Activated B cell treated with CpG ODN at 0.5 μM for 24 hours (primary cell): Measurements from ENCODE around the gene IL16. TPM values are rescaled to one million over a fixed set of nuclear protein-coding genes. Genes with fewer than 3 reads are reported as not detected.

Source experiments
- ATAC-seq: fragments of 200-7000 bp; cut with Tn5 transposase; one replicate; pipeline ENCODE4 v1.10.0; 2021; ENCODE audit warnings: low read depth, mild to moderate bottlenecking, moderate library complexity
- CTCF ChIA-PET: fragments of 350-600 bp; sonication (Branson Sonifier 250); formaldehyde crosslinking; loops from one replicate; lab custom pipeline; 2021; ENCODE audit warnings: antibody characterized with exemption; lab: Charles Lee
- POLR2A ChIA-PET: fragments of 350-600 bp; sonication (Branson Sonifier 250); formaldehyde crosslinking; loops from one replicate; lab custom pipeline; 2021; ENCODE audit warnings: antibody characterized with exemption; lab: Charles Lee
- DNase-seq: peaks from one replicate; pipeline ENCODE4 v3.0.0; 2022
- H3K27ac Mint-ChIP-seq: one replicate; pipeline ENCODE4 v1.8.0; 2020; ENCODE audit warnings: mixed read lengths
- H3K27me3 Mint-ChIP-seq: one replicate; pipeline ENCODE4 v1.8.0; 2021; ENCODE audit warnings: mixed read lengths
- H3K36me3 Mint-ChIP-seq: one replicate; pipeline ENCODE4 v1.8.0; 2021; ENCODE audit warnings: low read depth, mixed read lengths
- H3K4me1 Mint-ChIP-seq: one replicate; pipeline ENCODE4 v1.8.0; 2021; ENCODE audit warnings: mixed read lengths
- H3K4me3 Mint-ChIP-seq: one replicate; pipeline ENCODE4 v1.8.0; 2020; ENCODE audit warnings: mild to moderate bottlenecking, mixed read lengths
- H3K9me3 Mint-ChIP-seq: one replicate; pipeline ENCODE4 v1.8.0; 2020; ENCODE audit warnings: mixed read lengths
- CTCF ChIP-seq: fragments of 200-600 bp; IDR thresholded peaks from one replicate; pipeline ENCODE4 v1.8.0; 2022; ENCODE audit warnings: antibody characterized with exemption, mild to moderate bottlenecking
- intact Hi-C: fragments of 100-400 bp; cut with micrococcal nuclease; formaldehyde crosslinking; loops from one replicate; pipeline ENCODE4 v1.15.1; 2024
- total RNA-seq: library from RNA; stranded (reverse); gene quantifications from 2 replicates; pipeline ENCODE4 v1.2.3, GENCODE V29; 2022

The IL16 gene
- total RNA-seq, 1 donor from 2014 or later: 206 TPM

GRCh38 chr15:81296186-81296585 is 99.5 kb downstream of the IL16 start:
- peaks cover 76% of the 10 kb centered on the region for H3K36me3 Mint-ChIP-seq

GRCh38 chr15:81296673-81297072 is 100.0 kb downstream of the IL16 start:
- DNase-seq: peak; percentile 56
- H3K4me1 Mint-ChIP-seq: peaks cover 98% of the 10 kb centered on the region
- H3K4me3 Mint-ChIP-seq: peak overlapping the region; percentile 99
- POLR2A ChIA-PET: interaction anchor here (0.6 to 14.9 kb wide), 11 partner anchors 9 to 296 kb away, joined by 3 to 631 read pairs (median 4); partner anchors contain the start of genes STARD5 and TLNRD1
- CTCF ChIA-PET: interaction anchor here (0.8 to 2.0 kb wide), 7 partner anchors 10 to 32 kb away, joined by 3 to 8 read pairs (median 4); no protein-coding TSS in a partner anchor
- ATAC-seq: peak; percentile 32
- TF ChIP-seq CTCF: no peak
- H3K36me3 Mint-ChIP-seq: peaks cover 81% of the 10 kb centered on the region
- peak overlapping the region; percentile 99 for H3K27ac Mint-ChIP-seq
- H3K9me3 Mint-ChIP-seq: no peaks in the 10 kb centered on the region
- no peaks in the 10 kb centered on the region for H3K27me3 Mint-ChIP-seq
- intact Hi-C loops: loop anchor here (1.0 to 10.0 kb wide), 2 partner anchors 10 to 1322 kb away; partner anchors contain the start of gene BCL2A1

More at GRCh38 chr15:81296186-81296585, 99.5 kb downstream of the IL16 start:
- Mint-ChIP-seq H3K9me3 (no peaks in the 10 kb centered on the region), H3K4me1 (peaks cover 98% of the 10 kb centered on the region), H3K4me3 (peak overlapping the region; percentile 99), H3K27ac (peak overlapping the region; percentile 99), H3K27me3 (no peaks in the 10 kb centered on the region)
- ChIA-PET POLR2A (interaction anchor here (0.6 to 14.9 kb wide), 11 partner anchors 9 to 296 kb away, joined by 4 to 631 read pairs (median 7); partner anchors contain the start of genes STARD5 and TLNRD1), CTCF (interaction anchor here (0.8 to 6.6 kb wide), 7 partner anchors 10 to 33 kb away, joined by 3 to 82 read pairs (median 4); no protein-coding TSS in a partner anchor)
- no peak for DNase-seq
- no peak for TF ChIP-seq CTCF
- intact Hi-C loops: loop anchor here (1.0 to 10.0 kb wide), 2 partner anchors 10 to 1321 kb away; partner anchors contain the start of gene BCL2A1
- ATAC-seq: no peak

GRCh38 chr15:81297147-81297572 is 100.5 kb downstream of the IL16 start:
- no peak for ATAC-seq
- intact Hi-C loops: loop anchor here (10.0 kb wide), 1 partner anchor 1322 kb away; the partner anchor contains the start of gene BCL2A1
- Mint-ChIP-seq H3K27ac (peak overlapping the region; percentile 99), H3K9me3 (no peaks in the 10 kb centered on the region), H3K4me1 (peaks cover 98% of the 10 kb centered on the region), H3K36me3 (peaks cover 86% of the 10 kb centered on the region), H3K4me3 (peak overlapping the region; percentile 99), H3K27me3 (no peaks in the 10 kb centered on the region)
- no peak for TF ChIP-seq CTCF
- DNase-seq: no peak
- POLR2A ChIA-PET: interaction anchor here (0.6 to 14.9 kb wide), 9 partner anchors 8 to 297 kb away, joined by 3 to 631 read pairs (median 7); partner anchors contain the start of genes STARD5 and TLNRD1
- CTCF ChIA-PET: interaction anchor here (0.8 to 2.0 kb wide), 7 partner anchors 11 to 32 kb away, joined by 3 to 8 read pairs (median 4); no protein-coding TSS in a partner anchor

- Mint-ChIP-seq H3K27me3 (no peaks in the 10 kb centered on the region), H3K4me3 (peak overlapping the region; percentile 99), H3K4me1 (peaks cover 98% of the 10 kb centered on the region), H3K27ac (peak overlapping the region; percentile 99), H3K36me3 (peaks cover 89% of the 10 kb centered on the region), H3K9me3 (no peaks in the 10 kb centered on the region)
- no peak for TF ChIP-seq CTCF
- intact Hi-C loops: loop anchor here (10.0 kb wide), 1 partner anchor 1323 kb away; the partner anchor contains the start of gene BCL2A1
- ATAC-seq: no peak
- no peak for DNase-seq
- POLR2A ChIA-PET: interaction anchor here (1.0 to 14.9 kb wide), 9 partner anchors 2 to 298 kb away, joined by 3 to 631 read pairs (median 8); partner anchors contain the start of genes STARD5 and TLNRD1
- CTCF ChIA-PET: interaction anchor here (0.9 to 2.0 kb wide), 4 partner anchors 23 to 32 kb away, joined by 3 to 8 read pairs (median 6); no protein-coding TSS in a partner anchor
These were observed 101.2 kb downstream of the IL16 start for GRCh38 chr15:81297603-81298575.
